Activated CD4-positive, alpha-beta T cell treated with anti-CD3 and anti-CD28 coated beads, Interleukin-2, Interleukin-6, amounts not matched to agents 100 ng/mL and 50 ng/mL, durations not matched to agents 16 hours and 8 hours (primary cell): ENCODE measurements around the gene FKBP2.

ENCODE experiments used
- DNase-seq: peaks from one replicate; pipeline ENCODE4 v3.0.0-alpha.2; 2020

Gene FKBP2

DNA sequence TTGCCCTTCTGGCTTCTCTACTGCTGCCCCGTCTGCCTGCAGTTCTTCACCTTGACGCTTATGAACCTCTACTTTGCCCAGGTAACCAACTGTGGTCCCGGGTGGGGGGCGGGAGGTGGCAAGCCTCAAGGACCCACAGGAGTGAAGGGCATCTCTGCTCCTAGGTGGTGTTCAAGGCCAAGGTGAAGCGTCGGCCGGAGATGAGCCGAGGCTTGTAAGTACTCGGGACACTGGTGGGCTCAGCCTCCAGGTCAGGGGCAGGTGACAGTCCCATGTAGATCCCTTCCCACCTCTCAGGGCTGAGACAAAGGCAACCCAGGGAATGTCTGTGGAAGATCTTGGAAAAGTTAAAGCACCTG lies 45.9 kb downstream of the FKBP2 start:
- no peak for DNase-seq

DNA sequence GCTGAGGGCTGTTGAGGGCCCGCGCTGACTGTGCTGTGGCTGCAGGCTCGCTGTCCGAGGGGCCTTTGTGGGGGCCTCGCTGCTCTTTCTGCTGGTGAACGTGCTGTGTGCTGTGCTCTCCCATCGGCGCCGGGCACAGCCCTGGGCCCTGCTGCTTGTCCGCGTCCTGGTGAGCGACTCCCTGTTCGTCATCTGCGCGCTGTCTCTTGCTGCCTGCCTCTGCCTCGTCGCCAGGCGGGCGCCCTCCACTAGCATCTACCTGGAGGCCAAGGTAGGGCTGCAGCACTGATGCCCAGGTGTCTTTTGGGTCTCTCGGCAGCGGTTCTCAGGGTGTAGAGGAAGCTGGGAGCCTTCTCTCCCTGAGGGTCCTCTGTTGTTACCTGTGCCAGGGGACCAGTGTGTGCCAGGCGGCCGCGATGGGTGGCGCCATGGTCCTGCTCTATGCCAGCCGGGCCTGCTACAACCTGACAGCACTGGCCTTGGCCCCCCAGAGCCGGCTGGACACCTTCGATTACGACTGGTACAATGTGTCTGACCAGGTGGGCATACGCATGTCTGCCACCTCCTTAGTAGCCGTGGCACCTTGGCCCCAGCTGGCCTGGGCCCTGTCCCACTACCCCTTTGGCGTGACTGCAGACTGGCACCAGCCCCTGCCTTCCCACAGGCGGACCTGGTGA lies 46.9 kb downstream of the FKBP2 start:
- no peak for DNase-seq

GRCh38 chr11:64288353-64288750 lies 47.5 kb downstream of the FKBP2 start:
- DNase-seq, result no peak

- DNase-seq, result no peak
Observed at GRCh38 chr11:64289002-64289564, 48.2 kb downstream of the FKBP2 start.

DNA sequence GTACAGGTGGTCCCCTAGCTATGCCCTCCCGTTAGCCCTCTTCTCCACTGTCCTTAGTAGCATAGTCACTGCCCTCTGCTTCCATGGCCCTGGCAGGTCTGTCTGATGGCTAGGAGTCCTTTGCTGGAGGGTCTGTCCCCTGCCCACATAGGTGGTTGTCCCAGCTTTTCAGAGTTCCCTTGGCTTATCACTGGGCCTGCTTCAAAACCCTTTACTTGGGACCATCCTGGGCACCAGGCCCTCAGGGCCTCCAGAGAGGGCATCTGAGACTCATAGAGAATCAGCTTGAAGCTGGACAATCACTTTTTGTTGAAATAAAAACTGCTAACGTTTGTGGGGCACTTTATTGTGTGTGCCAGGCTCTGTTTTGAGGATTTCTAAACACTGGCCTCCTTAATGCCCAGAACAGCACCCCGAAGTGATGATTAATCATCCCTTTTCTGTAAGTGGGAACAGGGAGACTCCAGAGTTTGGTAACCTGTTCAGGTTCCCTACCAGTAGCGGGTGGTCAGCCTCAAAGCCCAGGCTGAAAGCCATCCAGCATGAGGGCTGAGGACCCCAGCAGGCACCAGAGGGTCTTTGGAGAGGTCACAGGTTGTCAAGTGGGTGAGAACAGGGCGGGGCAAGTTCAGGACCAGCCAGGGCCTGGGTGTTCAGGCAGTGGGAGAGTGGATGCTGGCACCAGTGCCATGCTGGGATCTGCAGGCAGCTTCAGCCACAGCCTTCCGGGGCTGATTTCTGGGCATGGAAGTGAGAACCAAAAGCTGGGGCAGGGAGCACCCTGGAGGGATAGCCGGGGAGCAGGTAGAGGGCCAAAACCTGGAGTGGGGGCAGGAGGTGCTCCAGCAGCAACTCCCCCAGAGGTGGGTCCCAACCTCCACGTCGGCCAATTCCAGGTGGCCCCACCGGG lies 49.7 kb downstream of the FKBP2 start:
- no peak for DNase-seq

- DNase-seq, result no peak
Observed at GRCh38 chr11:64291262-64291751, 50.4 kb downstream of the FKBP2 start, which contains the start of gene KCNK4. KCNK4 (plus strand) TSS chr11:64291302; CDS start chr11:64293019, 1,717 bp downstream.

DNA sequence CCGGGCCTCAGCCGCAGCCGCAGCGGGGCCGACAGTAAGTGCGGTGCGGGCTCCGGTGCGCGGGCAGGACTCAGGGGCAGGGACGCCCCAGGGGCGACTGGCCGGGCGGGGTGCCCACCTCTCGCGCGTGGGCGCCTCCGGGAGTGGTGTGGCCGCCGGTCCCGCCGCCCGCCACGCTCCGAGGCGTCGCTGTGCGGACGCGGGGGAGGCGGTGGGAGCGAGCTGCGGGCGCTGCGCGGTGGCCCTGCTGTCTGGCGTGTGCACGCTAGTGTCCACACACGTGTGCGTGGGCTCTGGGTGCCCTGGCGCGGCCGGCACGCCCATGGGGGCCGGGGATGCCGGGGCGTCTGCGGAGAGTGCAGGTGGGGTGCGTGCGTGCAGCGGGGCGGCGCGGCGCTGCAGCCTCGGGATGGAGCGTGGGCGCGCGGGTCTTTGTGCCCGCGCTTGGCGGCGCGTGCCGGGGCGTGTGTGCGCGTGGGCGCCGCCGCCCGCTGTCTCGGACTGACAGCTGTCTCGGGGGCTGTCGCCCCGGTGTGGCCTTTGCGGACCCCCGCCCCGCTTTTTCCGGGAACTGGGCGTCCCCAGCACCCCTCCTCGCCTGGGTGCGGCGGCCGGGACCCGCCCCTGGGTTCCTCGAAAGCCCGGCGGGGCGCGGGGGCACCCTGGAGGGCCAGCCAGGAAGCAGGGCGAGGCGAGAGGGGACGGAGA lies 51.0 kb downstream of the FKBP2 start:
- no peak for DNase-seq

DNA sequence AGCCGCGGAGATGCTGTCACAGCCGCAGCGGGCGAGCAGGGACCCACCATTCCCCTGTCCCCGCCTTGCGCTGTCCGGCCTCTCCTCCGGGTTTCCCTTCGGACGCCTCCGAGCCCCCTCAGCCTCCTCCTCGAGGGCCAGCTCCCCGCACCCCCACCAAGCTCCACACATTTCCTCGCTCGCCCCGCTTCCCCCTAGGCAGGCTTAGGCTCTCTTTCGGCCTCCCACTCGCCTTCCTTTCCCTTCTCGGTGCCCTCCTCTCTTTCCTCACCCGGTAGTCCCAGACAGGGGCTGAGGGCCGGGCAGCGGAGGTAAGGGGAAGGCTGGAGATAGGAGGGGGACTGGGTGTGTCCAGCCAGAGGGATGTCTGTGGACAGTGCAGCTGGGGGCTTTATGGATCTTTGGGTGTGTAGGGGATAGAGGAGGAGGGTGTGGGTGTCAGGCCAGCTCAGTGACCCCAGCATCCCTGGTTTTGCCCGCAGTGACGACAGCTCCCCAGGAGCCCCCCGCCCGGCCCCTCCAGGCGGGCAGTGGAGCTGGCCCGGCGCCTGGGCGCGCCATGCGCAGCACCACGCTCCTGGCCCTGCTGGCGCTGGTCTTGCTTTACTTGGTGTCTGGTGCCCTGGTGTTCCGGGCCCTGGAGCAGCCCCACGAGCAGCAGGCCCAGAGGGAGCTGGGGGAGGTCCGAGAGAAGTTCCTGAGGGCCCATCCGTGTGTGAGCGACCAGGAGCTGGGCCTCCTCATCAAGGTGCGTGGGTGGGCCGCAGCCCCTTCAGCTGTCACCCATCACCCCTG lies 51.8 kb downstream of the FKBP2 start:
- no peak for DNase-seq
